ENCODE results near the gene EPHA4. TPM values are rescaled to one million over a fixed set of nuclear protein-coding genes. Genes with fewer than 3 reads are reported as not detected.

Gene EPHA4
- total and polyA plus RNA-seq, 8 donors: 0.56 to 28.1 (median 5.8) TPM; not detected in 1

DNA sequence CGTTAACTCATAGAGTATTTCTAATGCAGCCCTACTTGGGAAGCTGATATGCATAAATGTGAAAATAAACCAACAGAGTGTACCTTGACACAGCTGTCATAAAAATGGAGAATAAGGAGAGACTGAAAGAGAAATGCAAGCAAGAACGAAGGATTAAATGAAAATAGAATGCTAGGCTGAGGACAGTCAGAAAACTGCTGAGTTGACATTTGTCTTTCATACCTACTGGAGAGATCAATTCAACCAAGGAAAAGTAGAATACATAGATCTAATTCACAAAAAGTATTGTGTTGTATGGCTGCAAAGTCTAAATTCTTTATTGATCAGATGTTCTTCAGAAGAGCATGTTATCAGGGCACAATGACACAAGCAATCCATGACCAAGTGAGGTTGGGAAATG lies 112.0 kb downstream of the EPHA4 start:
- TF ChIP-seq EP300 (IDR thresholded peaks at IDR 0.05) (no peak), POLR2A (IDR thresholded peaks at IDR 0.05) (no peak)
- H3K27ac ChIP-seq: no peak overlapping the region
- intact Hi-C loops (cut with DNase I; ENCODE audit: low total_unique reads): no loop called here
- WGBS, 5 donors: 68 to 98% (median 94%) methylated on average over 2 of the region's 2 CpGs
- peaks cover 0 to 11% (median 0%) of the 10 kb centered on the region in 4 donors for H3K36me3 ChIP-seq
- no peaks in the 10 kb centered on the region for H3K27me3 ChIP-seq
- no peak for DNase-seq
- peaks cover 0 to 9% (median 0%) of the 10 kb centered on the region in 4 donors for H3K4me1 ChIP-seq
- H3K4me3 ChIP-seq: no peak overlapping the region
- H3K9me3 ChIP-seq: no peaks in the 10 kb centered on the region

- Histone ChIP-seq H3K9me3 (no peaks in the 10 kb centered on the region), H3K27ac (no peak overlapping the region), H3K4me1 (peaks cover 0 to 7% (median 0%) of the 10 kb centered on the region in 4 donors), H3K4me3 (no peak overlapping the region), H3K36me3 (peaks cover 0 to 20% (median 0%) of the 10 kb centered on the region in 4 donors), H3K27me3 (no peaks in the 10 kb centered on the region)
- DNase-seq: no peak
- intact Hi-C loops (cut with DNase I; ENCODE audit: low total_unique reads): no loop called here
- 72 to 86% (median 79%) methylated on average over 5 of the region's 5 CpGs for whole genome bisulfite sequencing, 5 donors
- TF ChIP-seq POLR2A (IDR thresholded peaks at IDR 0.05) (no peak), POLR2AphosphoS5 (IDR thresholded peaks at IDR 0.05) (no peak), EP300 (IDR thresholded peaks at IDR 0.05) (no peak)
- TF ChIP-seq, protein P1, sequence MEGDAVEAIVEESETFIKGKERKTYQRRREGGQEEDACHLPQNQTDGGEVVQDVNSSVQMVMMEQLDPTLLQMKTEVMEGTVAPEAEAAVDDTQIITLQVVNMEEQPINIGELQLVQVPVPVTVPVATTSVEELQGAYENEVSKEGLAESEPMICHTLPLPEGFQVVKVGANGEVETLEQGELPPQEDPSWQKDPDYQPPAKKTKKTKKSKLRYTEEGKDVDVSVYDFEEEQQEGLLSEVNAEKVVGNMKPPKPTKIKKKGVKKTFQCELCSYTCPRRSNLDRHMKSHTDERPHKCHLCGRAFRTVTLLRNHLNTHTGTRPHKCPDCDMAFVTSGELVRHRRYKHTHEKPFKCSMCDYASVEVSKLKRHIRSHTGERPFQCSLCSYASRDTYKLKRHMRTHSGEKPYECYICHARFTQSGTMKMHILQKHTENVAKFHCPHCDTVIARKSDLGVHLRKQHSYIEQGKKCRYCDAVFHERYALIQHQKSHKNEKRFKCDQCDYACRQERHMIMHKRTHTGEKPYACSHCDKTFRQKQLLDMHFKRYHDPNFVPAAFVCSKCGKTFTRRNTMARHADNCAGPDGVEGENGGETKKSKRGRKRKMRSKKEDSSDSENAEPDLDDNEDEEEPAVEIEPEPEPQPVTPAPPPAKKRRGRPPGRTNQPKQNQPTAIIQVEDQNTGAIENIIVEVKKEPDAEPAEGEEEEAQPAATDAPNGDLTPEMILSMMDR (IDR thresholded peaks at IDR 0.05): no peak
Observed at GRCh38 chr2:221458578-221458977, 113.5 kb downstream of the EPHA4 start.

DNA sequence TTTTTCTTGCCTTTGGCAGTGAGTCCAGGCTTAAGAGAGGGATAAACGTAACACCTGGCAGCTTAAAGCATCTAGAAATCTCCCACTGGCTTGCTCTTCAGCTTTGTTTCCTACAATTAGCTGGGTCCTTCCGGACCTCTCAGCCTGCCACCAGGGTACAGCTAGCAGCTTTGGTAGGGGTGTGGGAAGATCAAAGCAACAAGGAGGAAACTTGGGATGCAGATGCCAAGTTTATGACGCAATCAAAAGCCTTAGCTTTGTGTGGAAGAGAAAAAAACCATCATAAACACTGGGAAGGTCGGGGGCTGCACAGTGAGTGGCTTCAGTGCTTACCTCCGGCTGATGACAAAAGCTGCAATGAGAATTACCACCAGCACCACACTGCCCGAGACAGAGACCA lies 116.9 kb downstream of the EPHA4 start:
- intact Hi-C loops (cut with DNase I; ENCODE audit: low total_unique reads): no loop called here

GRCh38 chr2:221454459-221455105 lies 117.5 kb downstream of the EPHA4 start:
- DNase-seq: no peak
- Histone ChIP-seq H3K4me1 (peaks cover 0 to 7% (median 0%) of the 10 kb centered on the region in 4 donors), H3K9me3 (no peaks in the 10 kb centered on the region), H3K36me3 (peaks cover 0 to 20% (median 2%) of the 10 kb centered on the region in 4 donors), H3K4me3 (no peak overlapping the region), H3K27ac (no peak overlapping the region), H3K27me3 (no peaks in the 10 kb centered on the region)
- 91 to 94% (median 93%) methylated on average over 3 of the region's 3 CpGs for WGBS, 5 donors
- intact Hi-C loops (cut with DNase I; ENCODE audit: low total_unique reads): no loop called here
- TF ChIP-seq, protein P1 (IDR thresholded peaks at IDR 0.05): no peak
- TF ChIP-seq POLR2AphosphoS5 (IDR thresholded peaks at IDR 0.05): no peak
- no peak for TF ChIP-seq EP300 (IDR thresholded peaks at IDR 0.05)
- TF ChIP-seq POLR2A (IDR thresholded peaks at IDR 0.05): no peak

More for the DNA sequence above, 116.9 kb downstream of the EPHA4 start:
- H3K36me3 ChIP-seq: peaks cover 0 to 20% (median 2%) of the 10 kb centered on the region in 4 donors
- no peaks in the 10 kb centered on the region for H3K27me3 ChIP-seq
- no peak for DNase-seq
- no peaks in the 10 kb centered on the region for H3K9me3 ChIP-seq
- 63 to 92% (median 81%) methylated on average over 6 of the region's 6 CpGs for WGBS, 5 donors
- H3K4me1 ChIP-seq: peaks cover 0 to 7% (median 0%) of the 10 kb centered on the region in 4 donors
- H3K4me3 ChIP-seq: no peak overlapping the region
- no peak overlapping the region for H3K27ac ChIP-seq
- TF ChIP-seq EP300 (IDR thresholded peaks at IDR 0.05) (no peak), POLR2AphosphoS5 (IDR thresholded peaks at IDR 0.05) (no peak), POLR2A (IDR thresholded peaks at IDR 0.05) (no peak)
- TF ChIP-seq, protein P1 (IDR thresholded peaks at IDR 0.05): no peak

All from stomach (tissue), 9 donors.